Measurements from ENCODE around the gene MEF2C. TPM values are rescaled to one million over a fixed set of nuclear protein-coding genes. Genes with fewer than 3 reads are reported as not detected.

The MEF2C gene
- total RNA-seq, 3 donors from 2014 or later (not counting 1 experiment from before 2014, with no cell fraction given) = 9.2 to 22.0 (median 18.3) TPM

GRCh38 chr5:88829775-88830174, 53.2 kb downstream of the MEF2C start:
- 100% methylated on average over 2 of the region's 3 CpGs for WGBS (ENCODE audit: insufficient coverage)
- Histone ChIP-seq H3K27ac (ENCODE audit: low read length) (peak overlapping the region; percentile 74), H3K4me1 (ENCODE audit: control insufficient read depth, insufficient read depth, low read length) (peaks cover 8% of the 10 kb centered on the region), H3K36me3 (ENCODE audit: control insufficient read depth, insufficient read depth, low read length) (no peaks in the 10 kb centered on the region), H3K4me3 (ENCODE audit: low read length) (no peak overlapping the region), H3K9me3 (ENCODE audit: control insufficient read depth, insufficient read depth, low read length) (no peaks in the 10 kb centered on the region), H3K27me3 (ENCODE audit: control insufficient read depth, insufficient read depth, low read length) (no peaks in the 10 kb centered on the region)
- Mint-ChIP-seq H3K36me3 (no peaks in the 10 kb centered on the region), H3K27me3 (ENCODE audit: low read depth in 2 of 2) (peaks cover 0 to 5% of the 10 kb centered on the region in 2 donors), H3K27ac (no peak overlapping the region), H3K4me1 (peaks cover 34 to 47% of the 10 kb centered on the region in 2 donors), H3K4me3 (no peak overlapping the region), H3K9me3 (no peaks in the 10 kb centered on the region)
- ATAC-seq (no peak), DNase-seq (no peak)
- intact Hi-C loops (cut with micrococcal nuclease) = loop anchor here (5.0 kb wide), 2 partner anchors 53 to 97 kb away; partner anchors contain the start of gene MEF2C
- no peak for TF ChIP-seq CTCF (IDR thresholded peaks at IDR 0.05)

- Mint-ChIP-seq H3K4me1 (peaks cover 34 to 49% of the 10 kb centered on the region in 2 donors), H3K9me3 (no peaks in the 10 kb centered on the region), H3K36me3 (no peaks in the 10 kb centered on the region), H3K27me3 (ENCODE audit: low read depth in 2 of 2) (peaks cover 0 to 7% of the 10 kb centered on the region in 2 donors), H3K27ac (peak overlapping the region in 1 of 2 donors; percentile 8), H3K4me3 (no peak overlapping the region)
- WGBS (ENCODE audit: insufficient coverage) = 39% methylated on average over 3 of the region's 3 CpGs
- ATAC-seq (peak in 1 of 3 donors; percentile 39), DNase-seq (no peak)
- Histone ChIP-seq H3K9me3 (ENCODE audit: control insufficient read depth, insufficient read depth, low read length) (no peaks in the 10 kb centered on the region), H3K36me3 (ENCODE audit: control insufficient read depth, insufficient read depth, low read length) (no peaks in the 10 kb centered on the region), H3K4me1 (ENCODE audit: control insufficient read depth, insufficient read depth, low read length) (peaks cover 8% of the 10 kb centered on the region), H3K27me3 (ENCODE audit: control insufficient read depth, insufficient read depth, low read length) (no peaks in the 10 kb centered on the region), H3K27ac (ENCODE audit: low read length) (peak overlapping the region; percentile 74), H3K4me3 (ENCODE audit: low read length) (no peak overlapping the region)
- TF ChIP-seq CTCF (IDR thresholded peaks at IDR 0.05) = no peak
- intact Hi-C loops (cut with micrococcal nuclease) = loop anchor here (5.0 kb wide), 2 partner anchors 53 to 97 kb away; partner anchors contain the start of gene MEF2C
Measured at GRCh38 chr5:88829054-88829453, 53.9 kb downstream of the MEF2C start.

- peak overlapping the region; percentile 53 to 81 for H3K27ac Mint-ChIP-seq
- peak in 1 of 2 donors; percentile 16 for DNase-seq
- WGBS (ENCODE audit: insufficient coverage) = no CpG with 5 or more reads among the region's 1 CpG
Measured at GRCh38 chr5:88827997-88828396, 55.0 kb downstream of the MEF2C start.

More at GRCh38 chr5:88827997-88828396, 55.0 kb downstream of the MEF2C start:
- H3K27me3 ChIP-seq (ENCODE audit: control insufficient read depth, insufficient read depth, low read length) = no peaks in the 10 kb centered on the region
- H3K27ac ChIP-seq (ENCODE audit: low read length) = peak overlapping the region; percentile 52
- H3K9me3 ChIP-seq (ENCODE audit: control insufficient read depth, insufficient read depth, low read length) = no peaks in the 10 kb centered on the region
- ATAC-seq = no peak
- Mint-ChIP-seq H3K4me1 (peaks cover 34 to 54% of the 10 kb centered on the region in 2 donors), H3K4me3 (no peak overlapping the region), H3K9me3 (no peaks in the 10 kb centered on the region), H3K27me3 (ENCODE audit: low read depth in 2 of 2) (peaks cover 0 to 7% of the 10 kb centered on the region in 2 donors), H3K36me3 (no peaks in the 10 kb centered on the region)
- H3K36me3 ChIP-seq (ENCODE audit: control insufficient read depth, insufficient read depth, low read length) = no peaks in the 10 kb centered on the region
- no peak overlapping the region for H3K4me3 ChIP-seq (ENCODE audit: low read length)
- TF ChIP-seq CTCF (IDR thresholded peaks at IDR 0.05) = no peak
- intact Hi-C loops (cut with micrococcal nuclease) = loop anchor here (5.0 kb wide), 2 partner anchors 54 to 96 kb away; partner anchors contain the start of gene MEF2C
- H3K4me1 ChIP-seq (ENCODE audit: control insufficient read depth, insufficient read depth, low read length) = peaks cover 8% of the 10 kb centered on the region

Measured in natural killer cell (primary cell).